ENCODE data around the gene GDPD1.

DNA sequence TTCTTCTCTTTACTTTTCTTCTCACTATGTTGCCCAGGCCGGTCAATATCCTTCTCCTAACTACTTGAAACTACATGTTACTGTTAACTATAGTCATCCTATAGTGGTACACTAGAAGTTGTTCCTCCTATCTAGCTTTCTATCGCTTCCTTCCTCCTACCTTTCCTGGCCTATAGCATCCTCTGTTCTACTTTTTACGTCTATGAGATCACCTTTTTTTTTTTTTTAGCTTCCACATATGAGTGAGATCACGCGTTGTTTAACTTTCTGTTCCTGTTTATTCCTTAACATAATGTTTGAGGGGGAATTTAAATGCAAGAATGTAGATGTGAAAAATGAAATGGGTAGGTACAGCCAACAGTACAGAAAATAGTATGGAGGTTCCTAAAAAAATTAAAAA, 80.6 kb downstream of the GDPD1 start:
- TF ChIP-seq HOMEZ (CRISPR knock-in tag; IDR thresholded peaks at IDR 0.05) (no peak), PHB2 (IDR thresholded peaks at IDR 0.05; ENCODE audit: low read depth) (no peak), BHLHE40 (IDR thresholded peaks at IDR 0.05; ENCODE audit: low read length) (no peak), NFIX (CRISPR knock-in tag; IDR thresholded peaks at IDR 0.05; ENCODE audit: low read depth) (no peak), STAG1 (CRISPR knock-in tag; IDR thresholded peaks at IDR 0.05; ENCODE audit: borderline replicate concordance) (no peak), RAD21 (CRISPR knock-in tag; conservative IDR thresholded peaks at IDR 0.05 in 1 of 2, IDR thresholded peaks at IDR 0.05 in 1 of 2) (no peak), POLR2AphosphoS5 (IDR thresholded peaks at IDR 0.05; ENCODE audit: control insufficient read depth, insufficient read depth, low read depth, low read length) (no peak), BRD4 (IDR thresholded peaks at IDR 0.05) (no peak), EHMT2 (IDR thresholded peaks at IDR 0.05) (no peak), ZNF717 (CRISPR knock-in tag; IDR thresholded peaks at IDR 0.05) (no peak), XRCC5 (IDR thresholded peaks at IDR 0.05; ENCODE audit: low read depth, low read length) (no peak), NFXL1 (CRISPR knock-in tag; IDR thresholded peaks at IDR 0.05) (no peak)
- TF ChIP-seq, protein P1, sequence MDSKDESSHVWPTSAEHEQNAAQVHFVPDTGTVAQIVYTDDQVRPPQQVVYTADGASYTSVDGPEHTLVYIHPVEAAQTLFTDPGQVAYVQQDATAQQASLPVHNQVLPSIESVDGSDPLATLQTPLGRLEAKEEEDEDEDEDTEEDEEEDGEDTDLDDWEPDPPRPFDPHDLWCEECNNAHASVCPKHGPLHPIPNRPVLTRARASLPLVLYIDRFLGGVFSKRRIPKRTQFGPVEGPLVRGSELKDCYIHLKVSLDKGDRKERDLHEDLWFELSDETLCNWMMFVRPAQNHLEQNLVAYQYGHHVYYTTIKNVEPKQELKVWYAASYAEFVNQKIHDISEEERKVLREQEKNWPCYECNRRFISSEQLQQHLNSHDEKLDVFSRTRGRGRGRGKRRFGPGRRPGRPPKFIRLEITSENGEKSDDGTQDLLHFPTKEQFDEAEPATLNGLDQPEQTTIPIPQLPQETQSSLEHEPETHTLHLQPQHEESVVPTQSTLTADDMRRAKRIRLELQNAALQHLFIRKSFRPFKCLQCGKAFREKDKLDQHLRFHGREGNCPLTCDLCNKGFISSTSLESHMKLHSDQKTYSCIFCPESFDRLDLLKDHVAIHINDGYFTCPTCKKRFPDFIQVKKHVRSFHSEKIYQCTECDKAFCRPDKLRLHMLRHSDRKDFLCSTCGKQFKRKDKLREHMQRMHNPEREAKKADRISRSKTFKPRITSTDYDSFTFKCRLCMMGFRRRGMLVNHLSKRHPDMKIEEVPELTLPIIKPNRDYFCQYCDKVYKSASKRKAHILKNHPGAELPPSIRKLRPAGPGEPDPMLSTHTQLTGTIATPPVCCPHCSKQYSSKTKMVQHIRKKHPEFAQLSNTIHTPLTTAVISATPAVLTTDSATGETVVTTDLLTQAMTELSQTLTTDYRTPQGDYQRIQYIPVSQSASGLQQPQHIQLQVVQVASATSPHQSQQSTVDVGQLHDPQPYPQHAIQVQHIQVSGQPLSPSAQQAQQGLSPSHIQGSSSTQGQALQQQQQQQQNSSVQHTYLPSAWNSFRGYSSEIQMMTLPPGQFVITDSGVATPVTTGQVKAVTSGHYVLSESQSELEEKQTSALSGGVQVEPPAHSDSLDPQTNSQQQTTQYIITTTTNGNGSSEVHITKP (IDR thresholded peaks at IDR 0.05; ENCODE audit: partially characterized antibody), result no peak

Data from K562 (cell line).